MM.1S (cell line): ENCODE measurements around the gene MYO1H.

Source experiments
- EZH2 ChIP-seq: fragments of 300-600 bp; sonication (generic); optimal IDR thresholded peaks from 2 replicates; pipeline ENCODE3; 2017; ENCODE audit warnings: low read depth, mild to moderate bottlenecking, antibody characterized with exemption, low read length, mixed read lengths
- EZH2phosphoT487 ChIP-seq: fragments of 300-600 bp; sonication (generic); IDR thresholded peaks from 2 replicates; pipeline ENCODE4 v1.6.1; 2018; ENCODE audit warnings: antibody characterized with exemption, low read length
- TF ChIP-seq, protein P1 (sequence below): fragments of 300-600 bp; sonication (generic); IDR thresholded peaks from 2 replicates; pipeline ENCODE4 v1.5.1; 2016; ENCODE audit warnings: antibody characterized with exemption, low read length, mixed read lengths

DNA sequence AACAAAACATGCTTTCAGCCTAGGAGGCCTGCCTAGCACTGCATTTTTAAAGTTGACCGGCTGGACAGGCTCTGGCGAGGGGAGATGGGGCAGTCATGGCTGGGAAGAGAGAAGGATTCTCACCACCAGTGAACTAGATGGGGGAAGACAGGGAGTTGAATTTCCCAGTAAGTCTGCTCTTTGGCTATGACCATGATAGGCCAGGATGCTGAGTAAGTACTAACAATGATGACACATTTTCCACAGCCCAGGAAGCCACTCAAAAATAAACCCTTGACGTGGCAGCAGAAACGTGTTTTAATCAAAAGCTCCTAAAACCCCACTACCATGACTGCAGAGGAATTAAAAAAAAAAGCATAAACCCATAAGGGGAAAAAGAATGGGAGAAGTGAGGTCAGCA is 110.4 kb downstream of the MYO1H start:
- TF ChIP-seq, protein P1, sequence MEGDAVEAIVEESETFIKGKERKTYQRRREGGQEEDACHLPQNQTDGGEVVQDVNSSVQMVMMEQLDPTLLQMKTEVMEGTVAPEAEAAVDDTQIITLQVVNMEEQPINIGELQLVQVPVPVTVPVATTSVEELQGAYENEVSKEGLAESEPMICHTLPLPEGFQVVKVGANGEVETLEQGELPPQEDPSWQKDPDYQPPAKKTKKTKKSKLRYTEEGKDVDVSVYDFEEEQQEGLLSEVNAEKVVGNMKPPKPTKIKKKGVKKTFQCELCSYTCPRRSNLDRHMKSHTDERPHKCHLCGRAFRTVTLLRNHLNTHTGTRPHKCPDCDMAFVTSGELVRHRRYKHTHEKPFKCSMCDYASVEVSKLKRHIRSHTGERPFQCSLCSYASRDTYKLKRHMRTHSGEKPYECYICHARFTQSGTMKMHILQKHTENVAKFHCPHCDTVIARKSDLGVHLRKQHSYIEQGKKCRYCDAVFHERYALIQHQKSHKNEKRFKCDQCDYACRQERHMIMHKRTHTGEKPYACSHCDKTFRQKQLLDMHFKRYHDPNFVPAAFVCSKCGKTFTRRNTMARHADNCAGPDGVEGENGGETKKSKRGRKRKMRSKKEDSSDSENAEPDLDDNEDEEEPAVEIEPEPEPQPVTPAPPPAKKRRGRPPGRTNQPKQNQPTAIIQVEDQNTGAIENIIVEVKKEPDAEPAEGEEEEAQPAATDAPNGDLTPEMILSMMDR = no peak
- no peak for TF ChIP-seq EZH2
- no peak for TF ChIP-seq EZH2phosphoT487
